Cardiac fibroblast (primary cell): Measurements from ENCODE around the gene OBI1.

Experiments
- DNase-seq, 2 donors: peaks; one replicate each; pipeline versions ENCODE4 v3.0.0 to v3.0.0-alpha.2; 2010; ENCODE audit warnings: low read depth in 2 of 2
- H3K4me3 ChIP-seq, 2 donors: replicated peaks in 1 of 2; 1 replicate in 1 of 2; 2 replicates in 1 of 2; pipeline ENCODE4 v1.5.1; 2011; ENCODE audit warnings: low read depth in 2 of 2, low read length in 2 of 2, mild to moderate bottlenecking in 2 of 2, moderate library complexity in 1 of 2
- TF ChIP-seq, protein P1 (sequence below): IDR thresholded peaks from one replicate; pipeline ENCODE4 v1.5.1; 2011; ENCODE audit warnings: low read depth, mild to moderate bottlenecking, low read length, inconsistent platforms

OBI1 gene

GRCh38 chr13:78600280-78600883, 58.6 kb downstream of the OBI1 start:
- no peak overlapping the region for H3K4me3 ChIP-seq
- DNase-seq: no peak
- TF ChIP-seq, protein P1, sequence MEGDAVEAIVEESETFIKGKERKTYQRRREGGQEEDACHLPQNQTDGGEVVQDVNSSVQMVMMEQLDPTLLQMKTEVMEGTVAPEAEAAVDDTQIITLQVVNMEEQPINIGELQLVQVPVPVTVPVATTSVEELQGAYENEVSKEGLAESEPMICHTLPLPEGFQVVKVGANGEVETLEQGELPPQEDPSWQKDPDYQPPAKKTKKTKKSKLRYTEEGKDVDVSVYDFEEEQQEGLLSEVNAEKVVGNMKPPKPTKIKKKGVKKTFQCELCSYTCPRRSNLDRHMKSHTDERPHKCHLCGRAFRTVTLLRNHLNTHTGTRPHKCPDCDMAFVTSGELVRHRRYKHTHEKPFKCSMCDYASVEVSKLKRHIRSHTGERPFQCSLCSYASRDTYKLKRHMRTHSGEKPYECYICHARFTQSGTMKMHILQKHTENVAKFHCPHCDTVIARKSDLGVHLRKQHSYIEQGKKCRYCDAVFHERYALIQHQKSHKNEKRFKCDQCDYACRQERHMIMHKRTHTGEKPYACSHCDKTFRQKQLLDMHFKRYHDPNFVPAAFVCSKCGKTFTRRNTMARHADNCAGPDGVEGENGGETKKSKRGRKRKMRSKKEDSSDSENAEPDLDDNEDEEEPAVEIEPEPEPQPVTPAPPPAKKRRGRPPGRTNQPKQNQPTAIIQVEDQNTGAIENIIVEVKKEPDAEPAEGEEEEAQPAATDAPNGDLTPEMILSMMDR: no peak

GRCh38 chr13:78599645-78600279, 59.2 kb downstream of the OBI1 start:
- no peak overlapping the region for H3K4me3 ChIP-seq
- DNase-seq: no peak
- TF ChIP-seq, protein P1: no peak

- TF ChIP-seq, protein P1: no peak
- no peak for DNase-seq
Observed at GRCh38 chr13:78598966-78599644, 59.9 kb downstream of the OBI1 start.

GRCh38 chr13:78598116-78598781, 60.7 kb downstream of the OBI1 start:
- no peak for DNase-seq
- TF ChIP-seq, protein P1: no peak
- no peak overlapping the region for H3K4me3 ChIP-seq

More at GRCh38 chr13:78598966-78599644, 59.9 kb downstream of the OBI1 start:
- H3K4me3 ChIP-seq: no peak overlapping the region

DNA sequence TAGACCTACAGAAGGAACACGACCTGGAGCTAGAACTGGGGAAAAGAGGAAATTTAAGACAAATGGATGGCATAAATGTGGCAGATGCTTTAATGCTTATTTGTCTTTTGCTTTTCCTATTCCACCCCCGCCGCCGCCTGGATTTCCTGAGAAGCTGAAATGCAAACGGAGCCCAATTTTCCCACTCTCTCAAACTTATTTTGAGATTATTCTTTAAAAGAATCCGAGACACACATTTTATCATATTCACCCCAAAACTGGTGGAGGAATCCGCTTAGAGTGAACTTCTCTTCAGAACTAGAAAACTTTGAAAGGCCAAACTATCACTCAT, 61.4 kb downstream of the OBI1 start:
- H3K4me3 ChIP-seq: no peak overlapping the region
- DNase-seq: no peak
- TF ChIP-seq, protein P1: no peak

DNA sequence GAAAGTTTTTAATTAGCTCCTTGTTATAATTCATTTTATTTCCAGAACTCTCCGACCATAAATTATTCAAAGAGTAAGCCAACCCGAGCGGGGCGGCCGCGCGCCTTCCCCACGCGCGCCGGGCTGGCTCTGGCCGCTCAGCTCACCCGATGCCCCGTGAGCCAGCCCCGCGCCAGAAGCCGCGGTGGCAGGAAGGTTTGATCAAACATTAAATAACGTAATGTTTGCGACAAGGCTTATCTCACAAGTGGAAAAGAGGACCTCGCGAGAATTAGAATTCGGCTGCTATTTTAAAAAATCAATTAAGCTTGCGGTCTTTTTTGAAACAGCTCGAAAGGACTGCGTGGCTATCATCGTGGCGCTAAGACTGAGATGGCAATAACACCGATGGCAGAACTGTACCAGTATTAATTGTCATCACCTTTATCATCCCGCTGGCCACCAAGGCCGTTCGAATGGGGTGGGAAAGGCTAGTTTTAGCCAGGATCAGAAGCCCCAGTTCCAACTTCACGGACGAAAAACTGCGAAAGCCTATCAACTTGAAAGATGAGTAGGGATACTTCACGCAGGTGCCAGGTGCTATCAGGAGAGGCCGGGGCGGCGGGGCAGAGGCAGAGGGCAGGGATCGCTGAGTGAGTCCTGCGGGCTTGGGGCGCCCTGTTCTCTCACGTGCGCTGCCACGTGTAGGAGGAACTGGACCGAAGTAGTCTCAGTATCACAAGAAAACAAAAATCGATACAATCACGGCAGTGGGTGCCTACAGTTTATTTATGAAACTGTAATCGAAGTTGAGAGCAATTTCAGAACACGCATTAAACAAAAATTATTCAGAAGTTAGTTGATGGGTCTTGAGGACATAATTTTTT, 62.0 kb downstream of the OBI1 start:
- TF ChIP-seq, protein P1: no peak
- no peak overlapping the region for H3K4me3 ChIP-seq
- no peak for DNase-seq
